ENCODE results near the gene RCSD1.
"Not testable (repeated sequence)": the region's sequence is repeated elsewhere in the genome, so short reads cannot be mapped to it uniquely, and the experiment has no call there.

RCSD1 gene

DNA sequence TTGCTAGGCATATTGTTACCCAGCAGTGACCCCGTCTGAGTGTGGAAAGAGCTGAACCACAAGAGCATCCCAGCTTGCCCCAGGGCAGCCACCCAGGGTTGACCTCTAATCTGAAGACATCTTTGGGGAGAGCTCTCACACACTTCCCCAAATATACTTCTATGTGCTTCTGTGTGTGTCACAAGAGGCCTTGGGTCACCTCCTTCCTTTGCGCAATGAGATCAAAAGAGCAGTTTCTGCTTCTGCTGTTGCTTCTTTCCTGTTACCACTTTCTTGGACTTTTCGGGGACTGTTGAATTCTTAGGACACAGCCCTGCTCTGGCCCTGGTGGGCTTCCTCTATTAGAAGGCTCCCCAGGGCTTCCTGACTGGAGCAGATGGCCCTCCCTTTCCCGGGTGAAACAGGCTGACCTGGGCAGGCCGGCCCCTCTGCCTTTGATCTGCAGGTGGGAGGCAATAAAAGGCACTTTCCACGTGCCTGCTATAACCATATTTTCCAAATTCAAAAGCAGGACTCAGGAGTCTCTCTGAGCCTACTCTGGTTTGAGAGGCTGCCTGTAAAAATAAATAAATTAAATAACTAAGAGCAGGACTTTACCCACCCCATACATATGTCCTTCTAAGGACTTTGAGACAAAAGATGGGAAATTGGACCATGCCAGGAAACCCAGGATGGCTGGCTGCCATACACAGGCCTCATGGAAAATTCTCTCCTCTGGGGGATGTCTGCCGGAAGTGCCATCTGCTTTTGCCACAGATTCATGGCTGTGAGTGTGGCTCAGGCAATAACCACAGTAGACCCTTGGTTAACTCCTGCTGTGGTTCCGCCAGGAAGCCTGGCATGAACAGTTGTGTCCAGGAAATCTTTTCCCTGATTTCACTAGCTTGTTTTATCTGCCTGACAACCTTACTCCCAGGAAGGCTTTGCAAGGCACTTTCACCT is 28.3 kb upstream of the RCSD1 start:
- Histone ChIP-seq H3K27ac (ENCODE audit: low read depth, low read length) (no peak overlapping the region), H3K27me3 (ENCODE audit: control insufficient read depth, insufficient read depth, low read length) (no peaks in the 10 kb centered on the region), H3K9me3 (ENCODE audit: control insufficient read depth, insufficient read depth, low read depth, low read length) (peaks cover 3% of the 10 kb centered on the region), H3K36me3 (ENCODE audit: control insufficient read depth, insufficient read depth, low read length) (no peaks in the 10 kb centered on the region), H3K4me3 (ENCODE audit: low read depth, low read length) (no peak overlapping the region), H3K9ac (ENCODE audit: low read length) (no peak overlapping the region), H3K4me1 (ENCODE audit: control insufficient read depth, insufficient read depth, low read length) (peaks cover 5% of the 10 kb centered on the region; the same call in 1 of the 2 replicates)

DNA sequence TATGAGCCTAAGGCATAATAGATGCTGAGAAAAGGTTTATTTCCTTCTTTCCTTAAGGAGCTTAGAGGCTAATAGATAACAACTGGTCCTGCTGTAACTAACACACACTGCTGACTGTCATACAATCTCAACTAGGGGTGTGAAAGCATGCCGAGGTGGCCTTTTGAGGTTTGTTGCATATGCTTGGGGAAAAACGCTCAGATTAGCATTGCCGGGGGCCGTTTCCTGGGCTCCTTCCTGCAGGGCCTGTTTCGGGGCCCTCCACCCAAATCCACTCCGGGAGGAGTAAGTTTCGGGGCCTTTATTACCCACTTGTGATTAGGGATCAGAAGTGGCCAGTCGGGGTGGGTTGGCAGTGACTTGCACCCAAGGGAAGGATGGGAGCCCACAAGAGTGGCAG is 27.2 kb upstream of the RCSD1 start:
- peaks cover 14% of the 10 kb centered on the region for H3K9me3 ChIP-seq (ENCODE audit: control insufficient read depth, insufficient read depth, low read depth, low read length)
- H3K36me3 ChIP-seq (ENCODE audit: control insufficient read depth, insufficient read depth, low read length), result no peaks in the 10 kb centered on the region
- H3K9ac ChIP-seq (ENCODE audit: low read length), result no peak overlapping the region
- peaks cover 5% of the 10 kb centered on the region; the same call in 1 of the 2 replicates for H3K4me1 ChIP-seq (ENCODE audit: control insufficient read depth, insufficient read depth, low read length)
- H3K27me3 ChIP-seq (ENCODE audit: control insufficient read depth, insufficient read depth, low read length), result no peaks in the 10 kb centered on the region
- no peak overlapping the region for H3K27ac ChIP-seq (ENCODE audit: low read depth, low read length)
- no peak overlapping the region for H3K4me3 ChIP-seq (ENCODE audit: low read depth, low read length)

DNA sequence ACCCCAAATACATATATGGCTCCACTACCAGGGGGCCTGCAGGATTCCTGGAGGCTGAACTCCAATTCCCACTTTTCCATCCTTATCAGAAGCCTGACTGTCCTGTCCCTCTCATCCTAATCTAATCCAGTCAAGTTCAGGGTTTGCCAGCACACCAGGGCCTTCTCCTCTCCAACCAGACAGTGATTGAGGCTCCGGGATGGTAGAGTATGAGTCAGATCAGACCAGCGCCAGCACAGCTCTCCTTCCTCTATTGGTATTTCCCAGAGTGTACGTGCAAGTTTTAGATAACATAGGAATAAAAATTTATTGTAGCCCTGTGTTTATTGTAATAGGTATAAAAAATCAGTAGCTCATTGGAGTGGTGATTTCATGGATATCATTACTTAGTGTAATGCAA is 24.5 kb upstream of the RCSD1 start:
- Histone ChIP-seq H3K4me1 (ENCODE audit: control insufficient read depth, insufficient read depth, low read length) (peaks cover 5% of the 10 kb centered on the region; the same call in 1 of the 2 replicates), H3K9me3 (ENCODE audit: control insufficient read depth, insufficient read depth, low read depth, low read length) (peaks cover 26% of the 10 kb centered on the region)

DNA sequence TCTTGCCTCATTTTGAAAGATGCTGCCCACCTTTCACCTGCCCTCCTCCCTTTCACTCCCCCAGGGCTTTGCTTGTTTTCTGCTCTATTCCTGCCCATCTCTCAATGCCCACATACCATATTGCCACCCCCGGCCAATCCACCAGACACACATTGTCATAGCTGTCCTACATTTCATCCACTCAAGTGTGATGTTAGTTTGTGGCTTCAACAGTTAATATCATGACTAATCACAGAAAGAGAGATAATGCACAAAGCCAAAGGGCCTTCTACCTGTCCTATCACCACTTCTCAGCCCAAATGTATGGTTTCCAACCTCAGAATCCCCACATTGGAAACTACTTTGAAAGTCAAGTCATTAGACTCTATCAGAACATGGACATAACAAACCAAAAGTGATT is 18.0 kb upstream of the RCSD1 start:
- Histone ChIP-seq H3K27ac (ENCODE audit: low read depth, low read length) (no peak overlapping the region), H3K4me1 (ENCODE audit: control insufficient read depth, insufficient read depth, low read length) (peaks cover 2% of the 10 kb centered on the region; the same call in 1 of the 2 replicates), H3K9me3 (ENCODE audit: control insufficient read depth, insufficient read depth, low read depth, low read length) (peaks cover 28% of the 10 kb centered on the region), H3K9ac (ENCODE audit: low read length) (no peak overlapping the region), H3K36me3 (ENCODE audit: control insufficient read depth, insufficient read depth, low read length) (no peaks in the 10 kb centered on the region), H3K27me3 (ENCODE audit: control insufficient read depth, insufficient read depth, low read length) (no peaks in the 10 kb centered on the region), H3K4me3 (ENCODE audit: low read depth, low read length) (no peak overlapping the region)

More for the DNA sequence above, 24.5 kb upstream of the RCSD1 start:
- Histone ChIP-seq H3K27me3 (ENCODE audit: control insufficient read depth, insufficient read depth, low read length) (no peaks in the 10 kb centered on the region), H3K36me3 (ENCODE audit: control insufficient read depth, insufficient read depth, low read length) (no peaks in the 10 kb centered on the region), H3K4me3 (ENCODE audit: low read depth, low read length) (no peak overlapping the region), H3K27ac (ENCODE audit: low read depth, low read length) (no peak overlapping the region), H3K9ac (ENCODE audit: low read length) (no peak overlapping the region)

DNA sequence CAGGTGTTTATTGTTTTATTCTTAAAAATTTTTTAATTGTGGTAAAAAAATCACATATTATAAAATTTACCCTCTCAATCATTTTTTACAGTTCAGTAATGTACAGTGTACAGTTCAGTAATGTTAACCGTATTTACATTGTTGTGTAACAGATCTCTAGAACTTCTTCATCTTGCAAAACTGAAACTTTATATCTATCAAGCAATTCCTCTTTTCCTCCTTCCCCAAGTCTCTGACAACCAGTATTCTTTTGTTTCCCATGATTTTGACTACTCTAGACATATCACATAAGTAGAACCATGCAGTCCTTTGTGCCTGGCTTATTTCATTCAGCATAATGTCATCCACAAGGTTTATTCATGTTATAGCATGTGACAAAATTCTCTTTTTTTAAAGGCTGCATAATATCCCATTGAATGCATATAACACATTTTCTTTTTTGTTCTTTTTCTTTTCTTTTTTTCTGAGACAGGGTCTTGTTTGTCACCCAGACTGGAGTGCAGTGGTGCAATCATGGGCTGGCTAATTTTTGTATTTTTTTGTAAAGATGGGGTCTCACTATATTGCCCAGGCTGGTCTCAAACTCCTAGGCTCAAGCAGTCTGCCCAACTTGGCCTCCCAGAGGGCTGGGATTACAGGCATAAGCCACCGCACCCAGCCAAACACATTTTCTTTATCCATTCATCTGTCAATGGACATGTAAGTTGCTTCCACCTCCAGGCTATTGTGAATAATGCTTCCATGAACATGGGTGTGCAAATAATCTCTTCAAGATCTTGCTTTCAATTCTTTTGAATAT is 17.2 kb upstream of the RCSD1 start:
- Histone ChIP-seq H3K27me3 (ENCODE audit: control insufficient read depth, insufficient read depth, low read length) (no peaks in the 10 kb centered on the region), H3K4me3 (ENCODE audit: low read depth, low read length) (no peak overlapping the region), H3K9me3 (ENCODE audit: control insufficient read depth, insufficient read depth, low read depth, low read length) (peaks cover 20% of the 10 kb centered on the region), H3K36me3 (ENCODE audit: control insufficient read depth, insufficient read depth, low read length) (no peaks in the 10 kb centered on the region), H3K9ac (ENCODE audit: low read length) (no peak overlapping the region), H3K4me1 (ENCODE audit: control insufficient read depth, insufficient read depth, low read length) (peaks cover 9% of the 10 kb centered on the region), H3K27ac (ENCODE audit: low read depth, low read length) (no peak overlapping the region)

DNA sequence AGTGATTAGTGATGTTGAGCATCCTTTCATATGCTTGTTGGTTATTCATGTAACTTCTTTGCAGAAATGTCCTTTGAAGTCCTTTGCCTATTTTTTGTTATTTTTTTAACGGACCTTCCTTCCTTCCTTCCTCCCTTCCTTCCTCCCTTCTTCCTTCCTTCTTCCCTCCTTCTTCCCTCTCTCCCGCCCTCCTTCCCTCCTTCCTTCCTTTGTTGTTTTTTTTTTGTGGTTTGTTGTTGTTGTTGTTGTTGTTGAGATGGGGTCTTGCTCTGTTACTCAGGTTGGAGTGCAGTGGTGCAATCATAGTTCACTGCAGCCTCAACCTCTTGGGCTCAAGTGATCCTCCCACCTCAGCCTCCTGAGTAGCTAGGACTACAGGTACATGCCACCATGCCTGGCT is 16.0 kb upstream of the RCSD1 start:
- peaks cover 19% of the 10 kb centered on the region for H3K4me1 ChIP-seq (ENCODE audit: control insufficient read depth, insufficient read depth, low read length)
- peaks cover 10% of the 10 kb centered on the region for H3K9me3 ChIP-seq (ENCODE audit: control insufficient read depth, insufficient read depth, low read depth, low read length)

DNA sequence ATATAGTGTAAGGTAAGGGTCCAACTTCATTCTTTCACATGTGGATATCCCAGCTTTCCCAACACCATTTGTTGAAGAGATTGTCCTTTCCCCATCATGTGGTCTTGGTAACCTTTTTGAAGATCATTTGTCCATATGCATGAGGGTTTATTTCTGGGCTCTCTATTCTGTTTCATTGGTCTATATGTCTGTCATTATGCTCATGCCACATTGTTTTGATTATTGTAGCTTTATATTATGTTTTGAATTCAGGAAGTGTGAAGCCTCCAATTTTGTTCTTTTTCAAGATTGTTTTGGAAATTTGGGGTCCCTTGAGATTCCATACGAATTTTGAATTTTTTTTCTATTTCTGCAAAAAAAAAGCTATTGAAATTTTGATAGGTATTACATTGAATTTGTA is 15.2 kb upstream of the RCSD1 start:
- no peaks in the 10 kb centered on the region for H3K27me3 ChIP-seq (ENCODE audit: control insufficient read depth, insufficient read depth, low read length)
- peaks cover 7% of the 10 kb centered on the region for H3K9me3 ChIP-seq (ENCODE audit: control insufficient read depth, insufficient read depth, low read depth, low read length)
- no peak overlapping the region for H3K9ac ChIP-seq (ENCODE audit: low read length)
- H3K4me3 ChIP-seq (ENCODE audit: low read depth, low read length), result no peak overlapping the region
- no peaks in the 10 kb centered on the region for H3K36me3 ChIP-seq (ENCODE audit: control insufficient read depth, insufficient read depth, low read length)
- H3K4me1 ChIP-seq (ENCODE audit: control insufficient read depth, insufficient read depth, low read length), result peaks cover 19% of the 10 kb centered on the region
- H3K27ac ChIP-seq (ENCODE audit: low read depth, low read length), result no peak overlapping the region

More for the DNA sequence above, 16.0 kb upstream of the RCSD1 start:
- H3K9ac ChIP-seq (ENCODE audit: low read length); H3K36me3 ChIP-seq (ENCODE audit: control insufficient read depth, insufficient read depth, low read length); H3K27me3 ChIP-seq (ENCODE audit: control insufficient read depth, insufficient read depth, low read length); H3K4me3 ChIP-seq (ENCODE audit: low read depth, low read length); H3K27ac ChIP-seq (ENCODE audit: low read depth, low read length): not testable (repeated sequence)

DNA sequence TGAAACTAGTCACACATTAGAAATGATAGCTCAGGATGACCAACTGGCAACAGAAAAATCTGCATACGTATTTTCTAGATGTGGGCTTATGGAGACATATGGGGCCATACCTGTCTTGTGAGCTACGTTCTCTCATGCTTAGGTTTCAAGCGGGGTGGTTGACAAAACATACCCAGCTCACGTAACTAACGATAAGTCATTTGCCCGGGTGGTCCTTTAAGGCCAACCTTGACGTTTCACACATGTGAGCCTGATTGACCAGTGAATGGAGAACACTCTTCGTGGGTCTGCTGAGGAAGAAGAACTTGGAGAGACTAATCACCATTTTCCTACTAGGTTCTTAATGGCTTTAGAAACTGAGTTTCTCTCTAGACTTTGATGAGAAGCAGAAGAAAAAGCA is 13.5 kb upstream of the RCSD1 start:
- H3K36me3 ChIP-seq (ENCODE audit: control insufficient read depth, insufficient read depth, low read length), result no peaks in the 10 kb centered on the region
- no peak overlapping the region for H3K27ac ChIP-seq (ENCODE audit: low read depth, low read length)
- H3K27me3 ChIP-seq (ENCODE audit: control insufficient read depth, insufficient read depth, low read length), result no peaks in the 10 kb centered on the region
- peaks cover 7% of the 10 kb centered on the region for H3K9me3 ChIP-seq (ENCODE audit: control insufficient read depth, insufficient read depth, low read depth, low read length)
- H3K4me3 ChIP-seq (ENCODE audit: low read depth, low read length), result no peak overlapping the region
- peaks cover 19% of the 10 kb centered on the region for H3K4me1 ChIP-seq (ENCODE audit: control insufficient read depth, insufficient read depth, low read length)
- no peak overlapping the region for H3K9ac ChIP-seq (ENCODE audit: low read length)

DNA sequence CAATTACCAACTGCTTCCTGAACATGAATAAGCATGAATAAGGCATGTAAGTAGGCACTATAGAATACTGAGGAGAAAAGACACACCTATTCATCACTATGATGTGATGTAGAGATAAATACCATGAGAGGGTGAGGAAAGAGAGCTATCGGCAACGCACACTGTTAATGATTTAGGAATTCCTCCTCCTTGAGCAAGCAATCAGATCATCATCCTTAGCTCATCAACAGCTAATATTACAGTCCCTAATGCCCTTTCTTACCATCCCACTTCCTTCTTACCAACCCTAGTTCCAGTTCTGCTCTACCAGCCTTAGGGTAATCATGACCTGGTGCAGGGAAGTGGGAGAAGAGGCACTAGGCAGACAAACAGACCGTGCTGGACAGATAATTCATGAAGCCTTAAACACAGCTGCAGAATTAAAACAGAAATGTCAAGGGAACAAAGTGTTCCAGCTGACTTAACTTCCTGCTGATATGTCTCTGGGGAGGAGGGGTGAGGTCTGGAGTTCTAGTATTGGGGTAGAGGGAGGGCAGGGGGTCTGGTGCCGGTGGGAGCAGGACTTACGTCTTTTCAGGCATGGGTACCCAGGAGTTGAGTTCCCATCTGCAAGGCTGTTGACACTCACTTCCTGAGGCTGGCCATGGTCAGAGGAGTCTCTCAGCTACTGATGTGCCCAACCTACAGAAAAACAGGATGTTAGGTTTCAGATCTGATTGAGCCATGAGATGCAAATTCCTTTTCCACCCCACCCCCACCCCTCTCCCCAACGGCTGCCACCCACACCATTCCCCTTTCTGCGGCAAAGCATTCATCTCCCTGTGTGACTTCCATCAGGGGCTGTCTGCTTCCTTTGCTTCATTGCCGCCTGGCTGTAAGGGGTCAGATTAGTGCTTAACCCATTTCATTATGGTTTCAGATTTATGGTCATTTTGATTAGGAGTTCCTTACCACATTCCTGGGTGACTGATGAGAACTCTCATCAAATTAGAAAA is 12.6 kb upstream of the RCSD1 start:
- H3K27me3 ChIP-seq (ENCODE audit: control insufficient read depth, insufficient read depth, low read length), result no peaks in the 10 kb centered on the region
- peaks cover 7% of the 10 kb centered on the region for H3K9me3 ChIP-seq (ENCODE audit: control insufficient read depth, insufficient read depth, low read depth, low read length)
- H3K4me1 ChIP-seq (ENCODE audit: control insufficient read depth, insufficient read depth, low read length), result peaks cover 19% of the 10 kb centered on the region
- H3K27ac ChIP-seq (ENCODE audit: low read depth, low read length), result no peak overlapping the region
- H3K36me3 ChIP-seq (ENCODE audit: control insufficient read depth, insufficient read depth, low read length), result no peaks in the 10 kb centered on the region
- H3K4me3 ChIP-seq (ENCODE audit: low read depth, low read length), result no peak overlapping the region
- no peak overlapping the region for H3K9ac ChIP-seq (ENCODE audit: low read length)

DNA sequence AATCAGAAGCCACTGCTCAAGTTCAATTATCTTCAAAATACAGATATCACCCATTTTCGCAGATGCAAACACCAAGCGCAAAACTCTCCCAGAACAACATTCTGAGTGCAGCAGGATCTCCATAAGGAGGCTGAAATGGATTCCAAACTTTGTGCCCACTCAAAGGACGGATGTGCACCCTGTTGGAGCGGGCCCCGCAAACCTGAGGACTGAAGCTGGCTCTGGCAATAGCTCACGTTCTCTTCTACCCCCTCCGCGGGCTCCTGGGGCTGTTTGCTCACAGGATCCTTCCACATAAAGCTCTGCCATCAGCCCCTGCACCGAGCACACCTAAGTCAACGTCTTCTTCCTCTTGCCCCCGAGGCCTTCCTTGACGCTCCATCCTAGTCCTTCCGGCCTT is 11.7 kb upstream of the RCSD1 start:
- no peak overlapping the region for H3K27ac ChIP-seq (ENCODE audit: low read depth, low read length)
- no peak overlapping the region for H3K4me3 ChIP-seq (ENCODE audit: low read depth, low read length)
- H3K36me3 ChIP-seq (ENCODE audit: control insufficient read depth, insufficient read depth, low read length), result no peaks in the 10 kb centered on the region
- H3K4me1 ChIP-seq (ENCODE audit: control insufficient read depth, insufficient read depth, low read length), result peaks cover 19% of the 10 kb centered on the region
- H3K9me3 ChIP-seq (ENCODE audit: control insufficient read depth, insufficient read depth, low read depth, low read length), result peaks cover 7% of the 10 kb centered on the region
- no peak overlapping the region for H3K9ac ChIP-seq (ENCODE audit: low read length)
- no peaks in the 10 kb centered on the region for H3K27me3 ChIP-seq (ENCODE audit: control insufficient read depth, insufficient read depth, low read length)
